ENCODE measurements around the gene ACP5.

DNA sequence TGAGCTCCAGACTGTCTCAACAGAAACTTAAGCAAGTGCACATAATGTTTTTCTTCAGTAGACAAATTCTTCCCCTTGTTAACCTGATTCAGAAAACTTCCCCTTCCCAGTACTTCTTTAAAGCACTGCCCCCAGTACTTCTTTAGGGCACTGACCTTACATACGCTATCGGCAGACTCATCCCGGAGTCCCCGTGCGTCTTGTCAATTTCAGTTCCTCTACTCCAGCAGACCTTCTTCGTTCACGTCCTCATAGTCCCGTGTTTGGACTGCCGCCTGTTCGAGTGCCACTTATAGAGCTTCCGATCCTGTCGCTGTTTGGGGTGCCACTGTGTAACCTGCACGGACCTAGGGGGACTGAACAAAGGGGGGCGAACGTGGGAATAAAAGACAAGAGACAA is 48.8 kb upstream of the ACP5 start:
- TF ChIP-seq, protein P1, sequence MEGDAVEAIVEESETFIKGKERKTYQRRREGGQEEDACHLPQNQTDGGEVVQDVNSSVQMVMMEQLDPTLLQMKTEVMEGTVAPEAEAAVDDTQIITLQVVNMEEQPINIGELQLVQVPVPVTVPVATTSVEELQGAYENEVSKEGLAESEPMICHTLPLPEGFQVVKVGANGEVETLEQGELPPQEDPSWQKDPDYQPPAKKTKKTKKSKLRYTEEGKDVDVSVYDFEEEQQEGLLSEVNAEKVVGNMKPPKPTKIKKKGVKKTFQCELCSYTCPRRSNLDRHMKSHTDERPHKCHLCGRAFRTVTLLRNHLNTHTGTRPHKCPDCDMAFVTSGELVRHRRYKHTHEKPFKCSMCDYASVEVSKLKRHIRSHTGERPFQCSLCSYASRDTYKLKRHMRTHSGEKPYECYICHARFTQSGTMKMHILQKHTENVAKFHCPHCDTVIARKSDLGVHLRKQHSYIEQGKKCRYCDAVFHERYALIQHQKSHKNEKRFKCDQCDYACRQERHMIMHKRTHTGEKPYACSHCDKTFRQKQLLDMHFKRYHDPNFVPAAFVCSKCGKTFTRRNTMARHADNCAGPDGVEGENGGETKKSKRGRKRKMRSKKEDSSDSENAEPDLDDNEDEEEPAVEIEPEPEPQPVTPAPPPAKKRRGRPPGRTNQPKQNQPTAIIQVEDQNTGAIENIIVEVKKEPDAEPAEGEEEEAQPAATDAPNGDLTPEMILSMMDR (conservative IDR thresholded peaks at IDR 0.05; ENCODE audit: low read length), result no peak
- TF ChIP-seq EZH2phosphoT487 (IDR thresholded peaks at IDR 0.05; ENCODE audit: borderline replicate concordance), result no peak
